ENCODE measurements around the gene CYP26B1.

The CYP26B1 gene

DNA sequence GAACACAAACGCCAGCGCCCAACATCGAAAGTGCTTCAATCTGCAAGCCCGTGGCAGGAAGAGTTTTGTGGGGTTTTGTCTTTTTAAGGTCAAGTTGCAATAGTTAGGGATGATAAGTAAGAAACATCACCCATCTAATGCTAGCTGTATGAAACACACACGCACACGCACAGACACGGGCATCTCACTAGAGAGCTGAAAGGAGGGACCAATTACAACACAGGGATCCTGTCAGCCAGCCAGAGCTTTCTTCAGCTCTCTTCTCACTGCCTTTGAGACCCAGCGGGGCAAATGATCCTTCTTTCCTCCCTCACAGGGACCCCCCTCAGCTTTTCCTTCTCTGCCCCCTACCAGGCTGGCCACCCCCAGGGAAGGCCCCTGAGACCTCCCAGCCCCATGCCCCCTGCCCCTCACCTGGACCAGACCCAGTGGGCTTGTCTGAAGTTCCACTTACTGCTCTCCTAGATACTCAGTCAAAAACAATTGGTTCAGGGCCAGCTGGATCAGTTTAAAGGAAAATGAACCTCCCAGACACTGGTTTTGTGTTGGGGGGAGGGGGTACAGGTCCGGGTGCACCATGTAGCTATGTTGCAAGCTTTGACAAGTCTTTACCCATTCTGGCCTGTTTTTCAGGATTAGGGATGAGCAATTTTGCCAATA lies 17.9 kb downstream of the CYP26B1 start:
- no peak for DNase-seq (ENCODE audit: low spot score)

DNA sequence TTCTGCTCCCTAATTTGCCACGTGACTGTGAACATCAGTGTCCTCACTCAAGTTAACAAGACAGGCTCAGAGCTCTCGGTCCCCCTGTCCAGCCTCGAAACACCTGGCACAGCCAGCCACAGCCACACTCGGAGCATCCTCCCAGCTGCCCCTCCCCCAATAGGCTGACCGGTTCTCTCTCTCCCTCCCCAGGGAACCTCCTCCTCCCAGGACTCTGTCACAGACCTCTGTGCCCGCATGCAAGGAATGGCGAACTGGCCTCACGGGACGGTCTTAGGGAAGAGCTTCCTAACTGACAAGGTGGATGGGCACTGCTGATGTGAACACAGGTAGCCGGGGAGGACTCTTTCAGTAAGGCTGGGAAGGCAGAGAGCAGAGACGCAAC lies 18.8 kb downstream of the CYP26B1 start:
- no peak for DNase-seq (ENCODE audit: low spot score)

DNA sequence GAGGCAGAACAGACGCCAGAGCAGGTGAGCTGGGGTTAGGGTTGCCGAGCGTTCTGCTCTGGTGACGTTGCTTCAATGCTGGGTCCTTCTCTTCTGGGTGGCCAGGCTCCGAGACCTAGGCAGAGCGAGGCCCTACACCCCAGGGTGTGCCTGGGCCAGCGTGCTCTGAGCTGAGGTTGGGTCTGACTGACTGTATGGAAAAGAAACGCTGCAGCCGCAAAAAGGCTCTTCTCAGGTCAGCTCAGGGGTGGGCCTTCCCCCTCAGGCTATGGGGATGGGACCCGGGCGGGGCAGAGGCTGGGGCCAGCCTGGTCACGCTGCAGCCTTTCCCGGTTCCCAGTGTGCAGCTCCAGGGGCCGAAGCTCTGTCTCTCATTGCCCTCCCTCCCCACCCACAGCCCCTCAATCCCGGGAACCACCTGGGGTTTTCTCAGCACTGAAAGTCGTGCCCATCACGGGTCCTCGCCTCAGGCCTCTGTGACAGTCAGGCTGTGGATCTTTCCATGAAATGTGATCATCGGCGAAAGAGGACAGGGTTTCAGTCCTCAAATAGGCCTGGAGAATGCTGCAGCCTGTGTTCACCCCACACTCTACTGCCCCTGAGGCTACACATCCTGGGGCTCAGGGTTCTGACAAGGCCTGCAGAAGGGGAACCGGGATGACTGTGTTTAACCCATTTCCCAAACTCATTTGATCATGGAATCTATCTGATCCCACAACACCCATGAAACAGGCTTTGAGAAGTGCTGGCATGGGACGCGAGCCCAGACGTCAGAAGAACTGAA lies 19.4 kb downstream of the CYP26B1 start:
- DNase-seq (ENCODE audit: low spot score) = no peak

DNA sequence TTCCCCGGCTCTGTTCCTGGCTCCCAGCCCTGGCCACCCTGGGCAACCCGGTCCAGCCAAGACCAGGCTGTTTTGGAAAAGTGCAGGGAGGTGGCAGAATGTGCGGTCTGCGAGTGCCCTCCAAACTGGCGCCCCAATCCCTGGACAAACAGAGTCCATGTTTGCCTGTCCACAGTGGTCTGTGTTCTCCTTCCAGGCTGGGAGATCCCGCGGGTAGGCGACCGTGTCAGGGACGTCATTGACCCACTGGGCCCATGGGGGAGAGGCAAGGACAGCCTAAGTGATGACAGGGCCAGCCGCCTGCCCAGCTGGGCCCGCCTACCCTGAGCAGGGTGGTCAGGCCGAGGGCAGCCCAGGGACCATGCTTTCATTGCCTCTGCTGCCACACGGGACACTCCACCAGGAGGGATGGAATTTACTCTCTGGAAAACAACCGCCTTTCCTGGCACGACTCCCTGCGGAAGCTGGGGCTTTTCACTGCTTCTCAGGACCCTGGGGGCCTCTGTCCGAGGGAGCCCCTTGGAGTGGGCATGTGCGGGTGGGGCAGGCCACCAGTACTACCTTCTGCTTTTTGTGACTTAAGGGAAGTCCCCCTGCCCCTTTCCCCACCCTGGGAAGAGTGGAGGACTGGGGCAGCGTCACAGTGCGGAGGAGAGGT lies 20.1 kb downstream of the CYP26B1 start:
- no peak for DNase-seq (ENCODE audit: low spot score)

DNA sequence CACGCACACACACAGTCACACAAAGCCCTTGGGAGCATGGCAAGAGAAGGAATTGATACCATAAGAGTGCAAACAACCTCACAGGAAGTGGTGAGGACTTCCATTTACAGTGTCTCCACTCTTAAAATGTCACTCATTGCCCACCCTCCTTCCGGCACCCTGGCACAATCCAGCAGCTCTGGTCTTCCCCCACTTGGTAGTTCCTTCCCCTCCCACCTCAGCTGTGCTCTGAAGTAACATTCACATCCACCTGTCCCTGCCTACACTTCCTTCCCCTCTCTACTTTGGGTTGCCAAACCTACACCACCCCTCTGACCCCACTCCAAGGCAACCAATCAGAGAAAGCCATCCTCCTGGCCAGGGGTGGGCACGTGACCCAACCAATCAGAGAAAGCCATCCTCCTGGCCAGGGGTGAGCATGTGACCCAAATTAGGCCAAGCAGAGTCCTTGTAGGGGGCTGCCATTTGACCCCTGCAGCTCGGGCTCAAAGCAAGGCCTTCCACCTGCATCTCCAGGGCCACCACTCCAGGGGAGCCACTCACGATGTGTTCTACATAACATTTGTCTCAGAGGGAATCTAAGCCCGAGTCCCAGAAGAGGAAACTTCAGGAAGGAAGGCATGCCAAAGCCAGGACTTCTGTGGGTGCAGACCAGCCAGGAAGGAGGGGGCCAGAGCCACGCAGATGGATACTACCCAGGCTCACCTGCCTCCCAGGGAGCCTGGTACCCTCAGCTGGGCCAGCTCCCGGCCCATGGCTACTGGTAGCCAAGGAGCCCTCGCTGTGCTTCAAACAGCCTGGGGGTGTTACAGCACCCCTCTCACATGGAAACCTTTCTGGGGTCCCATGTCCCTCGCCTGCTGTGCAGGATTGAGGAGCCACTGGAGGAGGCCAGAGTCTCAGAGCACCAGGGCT lies 21.2 kb downstream of the CYP26B1 start:
- no peak for DNase-seq (ENCODE audit: low spot score)

DNA sequence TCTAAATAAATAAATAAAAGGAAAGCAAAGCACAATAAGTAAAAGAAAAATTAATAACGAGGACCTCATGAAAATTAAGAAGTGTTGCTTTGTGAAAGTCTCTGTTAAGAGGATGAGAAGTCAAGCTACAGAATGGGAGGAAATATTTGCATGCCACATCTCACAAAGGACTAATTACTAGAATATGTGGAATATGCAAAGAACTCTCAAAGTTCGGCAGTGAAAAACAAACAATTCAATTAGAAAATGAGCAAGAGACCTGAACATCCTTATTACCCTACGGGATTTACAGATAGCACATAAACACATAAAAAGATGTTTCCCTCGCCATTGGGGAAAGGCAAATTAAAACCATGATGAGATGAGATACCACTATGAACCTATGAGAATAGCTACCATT lies 23.3 kb downstream of the CYP26B1 start:
- DNase-seq (ENCODE audit: low spot score) = no peak

DNA sequence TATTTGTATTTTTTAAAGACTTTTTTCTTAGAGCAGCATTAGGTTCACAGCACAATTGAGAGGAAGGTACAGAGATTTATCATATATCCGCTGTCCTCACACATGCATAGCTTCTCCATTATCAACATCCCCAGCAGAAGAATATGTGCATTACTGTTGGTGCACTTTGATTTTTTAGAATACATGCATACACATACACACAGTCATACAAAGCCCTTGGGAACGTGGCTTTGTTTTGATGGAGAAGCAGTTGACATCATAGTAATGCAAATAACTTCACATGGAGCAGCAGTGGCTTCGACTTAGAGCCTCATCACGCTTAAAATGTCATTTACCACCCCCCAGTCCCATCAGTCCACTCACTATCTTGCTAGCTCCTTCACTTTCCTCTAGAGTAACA lies 26.5 kb downstream of the CYP26B1 start:
- no peak for DNase-seq (ENCODE audit: low spot score)

DNA sequence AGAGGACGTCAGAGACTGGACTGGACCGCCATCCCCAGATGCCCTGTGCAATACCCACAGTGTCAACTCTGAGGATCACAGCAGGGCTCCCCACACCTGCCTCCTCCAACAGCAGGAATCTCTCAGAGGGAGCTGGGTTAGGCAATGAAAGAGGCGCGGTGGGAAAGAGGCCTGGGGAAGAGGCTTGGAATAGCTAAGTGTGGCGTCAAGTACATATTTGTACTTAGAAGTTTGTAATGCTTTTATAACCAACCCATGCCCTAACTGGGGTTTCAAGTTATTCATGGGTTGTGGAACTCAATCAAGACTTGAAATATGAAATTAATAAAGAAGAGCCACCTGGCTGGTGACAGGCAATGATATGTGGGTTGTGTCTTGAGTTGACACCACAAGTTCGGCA lies 28.7 kb downstream of the CYP26B1 start:
- no peak for DNase-seq (ENCODE audit: low spot score)

DNA sequence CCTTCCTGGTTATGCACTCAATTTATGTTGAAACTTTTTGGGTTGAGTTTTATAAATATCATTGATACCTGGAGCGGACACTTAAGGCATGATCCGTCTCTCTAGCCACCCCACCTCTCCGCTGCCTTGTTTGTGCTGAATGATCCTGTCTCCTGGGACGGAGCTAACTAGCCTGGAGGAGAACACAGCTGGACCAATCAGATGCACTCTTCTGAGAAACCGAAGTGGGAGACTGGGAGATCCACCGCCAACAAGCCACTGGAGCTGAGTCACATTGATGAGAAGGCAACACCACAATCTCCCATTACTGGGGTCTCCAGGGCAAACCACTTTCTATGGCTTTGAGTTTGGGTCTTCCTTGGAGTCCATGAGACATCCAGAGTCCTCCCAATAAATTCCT lies 29.3 kb downstream of the CYP26B1 start:
- DNase-seq (ENCODE audit: low spot score) = no peak

DNA sequence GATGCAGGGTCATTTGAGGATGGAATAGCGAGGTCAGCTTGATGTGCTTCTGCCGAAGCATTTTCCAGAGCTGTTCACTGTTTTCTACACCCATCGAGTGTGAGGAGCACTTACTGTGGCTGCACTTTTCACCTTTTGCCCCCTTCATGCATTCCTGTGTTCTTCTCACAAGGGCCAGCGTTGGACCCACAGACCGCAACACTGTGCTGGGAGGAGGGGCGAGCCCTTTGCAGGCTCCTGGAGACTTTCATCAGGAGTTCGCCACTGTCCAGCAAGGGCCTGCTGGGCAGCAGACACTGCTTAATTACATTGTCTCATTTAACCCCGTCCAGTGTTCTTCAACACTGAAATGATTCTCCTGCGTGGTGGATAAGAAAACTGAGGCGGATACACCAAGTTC lies 29.9 kb downstream of the CYP26B1 start:
- no peak for DNase-seq (ENCODE audit: low spot score)

DNA sequence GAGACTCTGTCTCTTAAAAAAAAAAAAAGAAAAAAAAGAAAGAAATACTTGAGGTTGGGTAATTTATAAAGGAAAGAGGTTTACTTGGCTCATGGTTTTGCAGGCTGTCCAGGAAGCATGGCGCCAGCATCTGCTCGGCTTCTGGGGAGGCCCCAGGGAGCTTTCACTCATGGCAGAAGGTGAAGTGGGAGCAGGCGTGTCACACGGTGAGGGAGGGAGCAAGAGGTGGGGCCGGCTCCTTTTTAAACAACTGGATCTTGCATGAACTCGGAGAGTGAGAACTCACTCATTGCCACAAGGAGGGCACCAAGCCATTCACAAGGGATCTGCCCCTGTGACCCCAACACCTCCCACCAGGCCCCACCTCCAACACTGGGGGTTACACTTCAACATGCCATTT lies 30.6 kb downstream of the CYP26B1 start:
- no peak for DNase-seq (ENCODE audit: low spot score)

DNA sequence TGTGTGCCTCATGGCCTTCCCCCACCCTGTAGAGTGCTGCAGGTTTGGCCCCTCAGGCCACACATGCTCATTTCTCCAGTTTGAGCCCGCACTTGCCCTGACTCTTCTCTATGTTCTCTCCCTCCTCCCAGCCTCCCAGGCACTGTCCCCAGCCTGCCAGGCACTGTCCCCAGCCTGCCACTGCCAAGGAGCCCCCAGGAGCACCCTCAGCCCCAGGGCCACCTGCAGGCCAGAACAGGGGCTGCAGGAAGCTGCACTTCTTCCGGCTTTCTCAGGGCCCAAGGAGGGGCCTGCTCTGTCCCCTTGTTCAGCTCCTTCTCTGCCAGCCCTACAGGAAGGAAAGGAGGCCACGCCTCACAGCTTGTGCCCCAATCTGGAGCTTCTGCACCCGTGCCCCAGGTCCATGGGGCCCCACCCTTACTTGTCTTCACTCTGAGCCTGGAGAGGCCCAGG lies 31.6 kb downstream of the CYP26B1 start:
- DNase-seq (ENCODE audit: low spot score) = no peak

DNA sequence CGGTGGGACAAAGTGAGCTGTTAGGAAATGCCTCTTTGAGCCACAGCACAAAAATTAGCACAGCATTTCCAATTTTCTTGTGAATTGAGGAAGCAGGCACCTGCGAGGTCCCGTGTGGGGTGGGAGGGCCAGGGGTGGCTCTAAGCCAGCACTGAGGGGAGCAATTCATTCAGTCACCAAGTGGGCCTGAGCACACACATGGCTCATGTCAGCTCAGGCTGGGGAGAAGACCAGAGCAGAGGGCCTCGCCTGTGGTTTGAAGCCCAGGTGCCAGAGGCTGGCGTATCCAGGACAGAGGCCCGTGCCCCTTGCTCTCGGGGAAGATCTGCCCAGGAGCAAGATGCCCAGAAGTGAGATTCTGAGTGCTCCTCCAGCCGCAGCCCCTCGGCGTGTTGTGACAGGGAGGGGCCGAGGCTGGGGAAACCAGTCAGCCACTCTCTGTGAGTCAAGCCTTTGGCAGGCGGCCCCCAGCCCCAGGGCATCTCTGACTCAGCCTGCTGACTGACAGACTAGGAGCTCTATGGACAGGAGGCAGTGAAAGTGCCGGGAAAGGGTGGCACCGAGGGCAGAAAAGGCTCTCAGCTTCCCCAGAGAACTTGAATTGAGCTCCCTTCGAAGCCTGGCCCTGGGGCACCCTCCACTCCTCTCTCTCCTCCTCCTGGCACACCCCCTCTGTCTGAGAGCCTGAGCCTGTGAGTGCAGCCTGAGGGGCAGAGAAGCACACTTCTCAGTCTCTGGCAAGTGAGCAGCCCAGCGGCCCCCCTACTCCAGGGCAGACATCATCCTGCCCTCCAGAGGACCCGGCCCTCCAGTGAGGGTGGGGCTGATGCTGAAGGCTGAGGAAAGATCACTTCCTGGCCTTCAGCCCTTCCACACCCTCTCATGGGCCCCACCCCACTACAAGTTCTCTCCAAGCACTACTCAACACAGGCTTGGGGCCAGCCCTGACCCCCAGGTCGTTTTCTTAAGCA lies 32.3 kb downstream of the CYP26B1 start:
- DNase-seq (ENCODE audit: low spot score) = peak; percentile 94

DNA sequence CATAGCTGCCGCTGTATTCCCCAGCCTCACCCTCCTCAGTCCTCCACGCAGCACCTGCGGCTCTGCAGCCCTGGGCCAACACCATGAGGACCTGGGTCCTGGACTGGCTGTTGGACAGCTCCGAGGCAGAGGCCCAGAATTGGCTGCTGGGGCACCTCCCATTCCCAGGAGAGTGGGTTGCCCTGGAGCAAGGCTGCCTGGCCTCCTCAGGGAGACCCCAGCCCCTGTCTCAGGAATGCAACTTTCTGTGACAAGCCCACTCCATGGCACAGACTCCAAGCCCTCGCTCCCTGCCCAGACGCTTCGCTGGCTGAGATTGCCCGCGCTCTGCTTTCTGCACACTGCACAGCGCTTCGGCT lies 33.0 kb downstream of the CYP26B1 start:
- DNase-seq (ENCODE audit: low spot score) = no peak

DNA sequence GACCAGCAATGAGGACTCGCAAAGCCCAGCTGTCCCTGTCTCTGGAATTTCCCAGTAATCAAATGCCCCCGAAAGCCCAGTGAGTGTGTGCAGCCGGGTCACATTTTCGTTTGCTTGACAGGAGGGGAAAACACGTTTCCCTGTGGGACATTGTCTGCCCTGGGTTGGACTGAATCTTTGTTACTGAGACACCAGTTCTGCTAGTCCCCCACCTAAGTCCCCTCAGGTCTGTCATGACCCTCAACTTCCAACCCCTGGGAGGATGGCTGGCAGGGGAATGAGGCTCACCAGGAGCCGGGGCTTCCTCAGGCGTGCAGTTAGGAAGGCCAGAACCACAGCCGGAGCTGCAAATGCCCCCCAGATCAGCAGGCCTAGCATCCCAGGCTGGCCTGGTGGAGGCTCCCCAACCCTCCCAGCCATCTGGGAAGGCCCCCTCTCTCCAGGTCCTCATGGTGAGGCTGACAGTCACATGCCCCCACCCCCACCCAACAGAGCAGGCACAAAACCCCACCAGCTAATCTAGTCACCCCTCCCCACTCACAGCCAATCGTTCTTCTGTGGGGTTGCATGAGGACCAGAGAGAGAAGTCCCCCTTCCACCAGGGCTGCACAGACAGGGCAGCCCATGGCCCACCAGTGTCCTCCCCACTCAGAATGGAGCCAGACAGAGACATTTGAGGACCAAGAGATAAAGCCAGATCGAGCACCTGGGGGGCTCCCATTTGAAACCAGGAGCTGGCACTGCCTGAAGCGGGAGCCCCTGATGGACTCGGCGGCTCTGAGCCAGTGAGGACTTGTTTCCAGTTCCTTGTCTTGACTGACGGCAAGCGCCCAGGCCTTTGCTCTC lies 33.6 kb downstream of the CYP26B1 start:
- DNase-seq (ENCODE audit: low spot score) = no peak

DNA sequence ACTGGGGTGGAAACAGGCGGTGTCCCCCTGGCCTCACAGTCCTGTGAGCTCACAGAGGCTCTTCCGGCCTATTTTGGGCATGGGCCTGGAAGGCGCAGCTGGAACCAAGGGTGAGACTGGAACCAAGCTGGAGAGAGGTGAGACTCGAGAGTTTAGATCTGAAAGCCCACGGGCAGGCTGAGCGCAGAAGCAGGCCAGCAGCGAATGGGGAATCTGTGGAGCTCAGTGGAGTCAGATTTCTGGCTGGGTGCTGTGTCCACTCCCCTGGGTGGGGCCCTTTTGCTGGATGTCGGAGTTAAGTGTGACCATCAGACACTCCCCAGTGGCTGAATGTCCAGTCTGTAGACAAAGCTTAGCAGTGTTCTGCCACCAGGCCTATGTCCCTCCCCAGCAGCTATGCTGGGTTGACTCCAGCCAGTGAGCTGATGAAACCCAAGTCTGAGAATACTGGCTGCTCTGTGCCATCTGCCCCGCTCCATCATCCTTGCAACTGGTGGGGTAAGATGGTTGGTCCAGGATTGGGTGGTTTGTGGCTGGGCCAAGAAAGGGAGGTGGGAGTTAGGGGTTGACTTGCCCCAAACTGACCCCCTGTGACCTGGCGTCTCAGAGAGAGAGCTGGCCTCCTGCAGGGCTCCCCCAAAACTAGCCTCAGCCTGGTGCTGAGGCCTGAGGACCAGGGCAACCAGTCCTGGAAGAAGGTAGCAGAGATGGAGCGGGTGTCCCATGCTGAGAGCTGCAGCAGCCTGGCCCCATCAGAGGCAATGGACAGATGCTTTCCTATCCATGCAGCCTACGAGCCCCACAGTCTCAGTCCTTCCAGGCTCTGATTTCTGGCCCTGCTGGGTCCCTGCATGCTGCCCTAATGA lies 34.4 kb downstream of the CYP26B1 start:
- DNase-seq (ENCODE audit: low spot score) = no peak

DNA sequence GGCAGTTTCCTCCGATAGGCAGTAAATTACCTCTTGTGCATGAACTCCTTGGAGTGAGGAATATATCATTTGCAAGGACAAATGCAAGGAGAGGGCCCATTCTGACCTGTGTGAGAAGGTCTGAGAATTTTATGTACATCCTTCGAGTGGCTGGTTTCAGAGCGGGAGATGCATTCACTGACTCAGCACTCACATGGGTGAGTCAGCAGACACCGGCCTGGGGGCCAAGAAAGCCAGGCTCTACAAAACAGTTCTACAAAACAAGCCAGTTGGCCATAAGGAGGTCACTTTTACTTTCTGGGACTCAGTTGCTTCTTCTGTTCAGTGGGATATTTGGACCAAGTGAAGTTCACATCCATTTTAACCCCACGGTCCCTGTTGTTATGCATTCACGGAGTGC lies 35.3 kb downstream of the CYP26B1 start:
- DNase-seq (ENCODE audit: low spot score) = no peak

DNA sequence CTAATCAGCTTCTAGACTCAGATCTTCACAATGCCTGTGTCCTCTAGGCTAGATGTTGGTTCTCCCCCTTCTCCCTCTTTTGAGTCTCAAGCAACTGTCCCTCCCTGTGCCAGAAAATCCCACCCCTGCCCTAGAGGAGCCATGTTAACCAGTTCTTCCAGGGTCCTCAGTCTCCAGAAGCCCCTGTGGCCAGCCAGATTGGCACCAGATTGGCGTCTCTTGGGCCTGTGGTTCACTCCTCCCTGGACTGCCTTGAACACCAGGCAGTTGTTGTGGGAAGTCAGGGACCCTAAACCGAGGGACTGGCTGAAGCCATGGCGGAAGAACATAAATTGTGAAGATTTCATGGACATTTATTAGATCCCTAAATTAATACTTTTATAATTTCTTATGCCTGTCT lies 36.6 kb downstream of the CYP26B1 start:
- DNase-seq (ENCODE audit: low spot score) = no peak

DNA sequence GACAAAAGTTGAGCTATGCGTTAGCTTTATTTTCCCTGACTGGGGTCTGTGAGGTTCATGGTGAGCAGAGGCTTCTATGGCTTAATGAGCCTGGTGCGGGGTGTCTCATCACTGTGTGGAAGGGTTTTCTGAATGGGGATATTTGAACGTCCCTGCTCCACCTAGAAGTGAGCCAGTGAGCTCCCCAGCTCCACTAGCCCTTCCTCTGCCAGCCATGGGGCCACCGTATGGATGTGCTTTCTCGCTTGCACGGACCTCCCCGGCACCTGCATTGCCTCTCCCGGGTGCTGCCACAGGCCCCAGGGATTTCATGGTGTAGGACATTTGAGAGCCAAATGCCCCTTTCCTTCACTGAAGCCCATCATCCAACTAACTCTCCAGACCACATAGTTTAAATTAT lies 37.8 kb downstream of the CYP26B1 start:
- DNase-seq (ENCODE audit: low spot score) = no peak
